ENCODE results near the gene RNF11. TPM values are rescaled to one million over a fixed set of nuclear protein-coding genes. Genes with fewer than 3 reads are reported as not detected.

RNF11 gene
- total and polyA plus RNA-seq, 7 donors = 44.6 to 123 (median 105) TPM

DNA sequence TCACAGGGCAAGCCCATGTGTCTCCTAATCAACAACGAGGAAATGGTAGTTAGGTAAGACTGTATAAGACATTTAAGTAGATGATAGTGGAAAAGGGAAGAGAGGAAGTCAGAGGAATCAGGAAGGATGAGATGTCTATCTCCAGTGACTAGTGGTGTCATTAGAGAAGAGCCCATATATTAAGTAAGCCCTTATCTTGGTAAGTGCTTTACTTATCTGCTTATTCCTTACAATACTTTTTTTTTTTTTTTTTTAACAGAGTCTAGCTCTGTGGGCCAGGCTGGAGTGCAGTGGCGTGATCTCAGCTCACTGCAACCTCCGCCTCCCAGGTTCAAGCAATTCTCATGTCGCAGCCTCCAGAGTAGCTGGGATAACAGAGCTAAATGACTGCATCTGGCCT lies 29.5 kb downstream of the RNF11 start:
- DNase-seq = no peak
- H3K27ac ChIP-seq = peak overlapping the region in 1 of 4 donors; percentile 76
- no peaks in the 10 kb centered on the region for H3K9me3 ChIP-seq
- no peaks in the 10 kb centered on the region for H3K27me3 ChIP-seq
- H3K36me3 ChIP-seq = peaks cover 0 to 6% (median 0%) of the 10 kb centered on the region in 4 donors
- H3K4me1 ChIP-seq = peaks cover 0 to 82% (median 66%) of the 10 kb centered on the region in 4 donors
- TF ChIP-seq, protein P1, sequence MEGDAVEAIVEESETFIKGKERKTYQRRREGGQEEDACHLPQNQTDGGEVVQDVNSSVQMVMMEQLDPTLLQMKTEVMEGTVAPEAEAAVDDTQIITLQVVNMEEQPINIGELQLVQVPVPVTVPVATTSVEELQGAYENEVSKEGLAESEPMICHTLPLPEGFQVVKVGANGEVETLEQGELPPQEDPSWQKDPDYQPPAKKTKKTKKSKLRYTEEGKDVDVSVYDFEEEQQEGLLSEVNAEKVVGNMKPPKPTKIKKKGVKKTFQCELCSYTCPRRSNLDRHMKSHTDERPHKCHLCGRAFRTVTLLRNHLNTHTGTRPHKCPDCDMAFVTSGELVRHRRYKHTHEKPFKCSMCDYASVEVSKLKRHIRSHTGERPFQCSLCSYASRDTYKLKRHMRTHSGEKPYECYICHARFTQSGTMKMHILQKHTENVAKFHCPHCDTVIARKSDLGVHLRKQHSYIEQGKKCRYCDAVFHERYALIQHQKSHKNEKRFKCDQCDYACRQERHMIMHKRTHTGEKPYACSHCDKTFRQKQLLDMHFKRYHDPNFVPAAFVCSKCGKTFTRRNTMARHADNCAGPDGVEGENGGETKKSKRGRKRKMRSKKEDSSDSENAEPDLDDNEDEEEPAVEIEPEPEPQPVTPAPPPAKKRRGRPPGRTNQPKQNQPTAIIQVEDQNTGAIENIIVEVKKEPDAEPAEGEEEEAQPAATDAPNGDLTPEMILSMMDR (IDR thresholded peaks at IDR 0.05) = no peak
- TF ChIP-seq POLR2AphosphoS5 (IDR thresholded peaks at IDR 0.05) (no peak), POLR2A (IDR thresholded peaks at IDR 0.05) (no peak), EP300 (IDR thresholded peaks at IDR 0.05) (no peak)
- no peak overlapping the region for H3K4me3 ChIP-seq
- intact Hi-C loops (cut with DNase I) = no loop called here
- 90% methylated on average over 4 of the region's 4 CpGs for WGBS, 2 donors

DNA sequence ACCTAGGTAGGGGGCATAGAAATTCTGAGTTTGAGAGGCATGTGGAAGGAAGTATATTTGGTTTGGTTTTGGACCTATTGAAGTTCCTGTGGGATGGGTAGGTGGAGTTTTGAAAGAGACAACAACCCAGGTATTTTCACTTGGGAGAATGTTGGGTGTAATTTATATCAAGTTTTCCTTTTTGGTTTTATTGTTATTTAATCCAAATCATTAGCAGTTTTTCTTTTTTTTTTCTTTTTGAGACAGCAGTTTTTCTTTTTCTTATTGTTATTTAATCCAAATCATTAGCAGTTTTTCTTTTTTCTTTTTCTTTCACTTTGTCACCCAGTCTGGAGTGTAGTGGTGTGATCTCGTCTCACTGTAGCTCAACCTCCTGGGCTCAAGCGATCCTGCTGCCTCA lies 30.1 kb downstream of the RNF11 start:
- Histone ChIP-seq H3K27ac (peak overlapping the region in 1 of 4 donors; percentile 76), H3K36me3 (peaks cover 0 to 11% (median 0%) of the 10 kb centered on the region in 4 donors), H3K27me3 (no peaks in the 10 kb centered on the region), H3K9me3 (no peaks in the 10 kb centered on the region), H3K4me3 (no peak overlapping the region), H3K4me1 (peaks cover 0 to 77% (median 61%) of the 10 kb centered on the region in 4 donors)
- TF ChIP-seq POLR2A (IDR thresholded peaks at IDR 0.05) (no peak), POLR2AphosphoS5 (IDR thresholded peaks at IDR 0.05) (no peak), EP300 (IDR thresholded peaks at IDR 0.05) (no peak)
- TF ChIP-seq, protein P1 (IDR thresholded peaks at IDR 0.05) = no peak
- intact Hi-C loops (cut with DNase I) = no loop called here
- WGBS, 2 donors = 93 to 99% methylated on average over 2 of the region's 2 CpGs
- no peak for DNase-seq

DNA sequence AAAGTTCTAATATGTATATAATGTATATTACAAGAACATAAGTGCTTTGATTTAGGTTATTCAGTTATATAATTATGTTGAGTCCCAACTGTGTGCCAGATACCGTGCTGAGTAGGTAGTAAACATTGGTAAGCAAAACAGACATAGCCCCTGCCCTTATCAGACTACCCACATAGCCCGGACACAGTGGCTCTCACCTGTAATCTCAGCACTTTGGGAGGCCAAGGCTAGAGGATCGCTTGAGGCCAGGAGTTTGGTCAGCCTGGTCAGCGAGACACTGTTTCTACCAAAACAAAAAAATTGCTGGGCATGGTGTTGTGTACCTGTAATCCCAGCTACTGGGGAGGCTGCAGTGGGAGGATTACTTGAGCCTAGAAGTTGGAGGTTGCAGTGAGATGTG lies 30.7 kb downstream of the RNF11 start:
- intact Hi-C loops (cut with DNase I) = no loop called here
- WGBS, 2 donors = 96 to 98% methylated on average over 4 of the region's 4 CpGs

DNA sequence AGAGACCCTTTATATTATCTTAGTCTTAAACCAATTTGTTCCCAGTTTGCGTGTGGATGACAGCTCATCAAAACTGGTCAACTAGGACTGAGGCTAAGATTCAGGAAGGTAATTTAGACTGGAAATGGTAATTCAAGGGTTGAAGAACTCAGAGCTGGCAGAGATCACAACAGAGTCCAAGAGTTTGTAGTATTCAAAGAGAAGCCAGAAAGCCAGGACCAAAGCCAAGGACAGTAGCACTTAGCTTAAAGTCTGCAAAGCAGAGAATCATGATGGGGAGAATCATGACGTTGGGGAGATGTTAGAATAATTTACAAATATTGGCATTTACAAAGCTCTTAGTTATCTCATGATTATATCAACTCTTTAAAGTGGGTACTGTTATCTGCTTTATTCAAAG lies 32.6 kb downstream of the RNF11 start:
- H3K27ac ChIP-seq = peak overlapping the region in 2 of 4 donors; percentile 23 to 45
- 75 to 80% methylated on average over 2 of the region's 2 CpGs for WGBS, 2 donors
- no peak for DNase-seq

More for the DNA sequence above, 30.7 kb downstream of the RNF11 start:
- DNase-seq = no peak
- Histone ChIP-seq H3K27ac (no peak overlapping the region), H3K36me3 (peaks cover 0 to 17% (median 2%) of the 10 kb centered on the region in 4 donors), H3K4me3 (no peak overlapping the region), H3K9me3 (no peaks in the 10 kb centered on the region), H3K27me3 (no peaks in the 10 kb centered on the region), H3K4me1 (peaks cover 0 to 71% (median 55%) of the 10 kb centered on the region in 4 donors)
- TF ChIP-seq POLR2A (IDR thresholded peaks at IDR 0.05) = no peak
- TF ChIP-seq POLR2AphosphoS5 (IDR thresholded peaks at IDR 0.05) = no peak
- no peak for TF ChIP-seq EP300 (IDR thresholded peaks at IDR 0.05)
- TF ChIP-seq, protein P1 (IDR thresholded peaks at IDR 0.05) = no peak

More for the DNA sequence above, 32.6 kb downstream of the RNF11 start:
- Histone ChIP-seq H3K4me3 (no peak overlapping the region), H3K4me1 (peaks cover 0 to 56% (median 43%) of the 10 kb centered on the region in 4 donors), H3K36me3 (peaks cover 0 to 29% (median 4%) of the 10 kb centered on the region in 4 donors), H3K27me3 (no peaks in the 10 kb centered on the region), H3K9me3 (no peaks in the 10 kb centered on the region)
- TF ChIP-seq EP300 (IDR thresholded peaks at IDR 0.05) = no peak
- TF ChIP-seq POLR2A (IDR thresholded peaks at IDR 0.05) = no peak
- TF ChIP-seq, protein P1 (IDR thresholded peaks at IDR 0.05) = no peak
- TF ChIP-seq POLR2AphosphoS5 (IDR thresholded peaks at IDR 0.05) = no peak
- intact Hi-C loops (cut with DNase I) = no loop called here

All from sigmoid colon (tissue), 7 donors.